H1 (cell line): ENCODE measurements around the gene FAM43B. TPM values are rescaled to one million over a fixed set of nuclear protein-coding genes. Genes with fewer than 3 reads are reported as not detected.

Source experiments
- CTCF ChIA-PET: fragments of 300-600 bp; sonication (Branson Sonifier 250); formaldehyde crosslinking; loops from one replicate; lab custom pipeline; 2021; ENCODE audit not compliant: partially characterized antibody; lab: Charles Lee
- POLR2A ChIA-PET: fragments of 300-600 bp; sonication (Branson Sonifier 250); formaldehyde crosslinking; loops from one replicate; lab custom pipeline; 2021; ENCODE audit warnings: inconsistent platforms; ENCODE audit not compliant: partially characterized antibody; lab: Charles Lee
- DNase-seq, 2 experiments: peaks; one replicate each; pipeline versions ENCODE4 v3.0.0 to v3.0.0-alpha.2; 2010 to 2022; ENCODE audit warnings: low spot score in 2 of 2, low read depth in 1 of 2, mixed read lengths in 1 of 2
- FAIRE-seq: peaks from 2 replicates; lab custom pipeline; 2011; peaks lifted over from hg19 to GRCh38; lab: Jason Lieb, UNC
- H2AFZ ChIP-seq: 2 replicates; pipeline ENCODE4 v1.8.1; 2012; ENCODE audit warnings: low read length, inconsistent platforms
- H2AK5ac ChIP-seq: 2 replicates; pipeline ENCODE4 v1.6.1; 2013; ENCODE audit warnings: low read depth, low read length
- H2BK120ac ChIP-seq: replicated peaks from 2 replicates; pipeline ENCODE3; 2013; ENCODE audit warnings: low read depth, low read length, inconsistent platforms
- H2BK12ac ChIP-seq: 2 replicates; pipeline ENCODE4 v1.6.1; 2013; ENCODE audit warnings: low read depth, low read length
- H2BK15ac ChIP-seq: 2 replicates; pipeline ENCODE4 v1.6.1; 2013; ENCODE audit warnings: low read length
- H2BK20ac ChIP-seq: 2 replicates; pipeline ENCODE4 v1.6.1; 2013; ENCODE audit warnings: low read length
- H2BK5ac ChIP-seq: 2 replicates; pipeline ENCODE4 v1.6.1; 2013; ENCODE audit warnings: low read depth, low read length
- H3K14ac ChIP-seq: 2 replicates; pipeline ENCODE4 v1.6.1; 2013; ENCODE audit warnings: inconsistent platforms; ENCODE audit not compliant: insufficient read length
- H3K18ac ChIP-seq: 2 replicates; pipeline ENCODE4 v1.6.1; 2013; ENCODE audit warnings: low read length; ENCODE audit errors: extremely low read depth
- H3K23ac ChIP-seq: 2 replicates; pipeline ENCODE4 v1.6.1; 2013; ENCODE audit warnings: inconsistent platforms; ENCODE audit not compliant: insufficient read length
- H3K23me2 ChIP-seq: 2 replicates; pipeline ENCODE4 v1.6.1; 2013; ENCODE audit warnings: low read depth, low read length
- H3K27ac ChIP-seq: 2 replicates; pipeline ENCODE4 v1.6.1; 2011; ENCODE audit warnings: low read depth, low read length, inconsistent platforms
- H3K27me3 ChIP-seq, 4 experiments: replicated peaks in 1 of 4; 1 replicate in 1 of 4; 2 replicates in 3 of 4; pipeline versions ENCODE4 v1.6.1 to v1.8.1; 2011 to 2013; ENCODE audit warnings: low read length in 3 of 4, mild to moderate bottlenecking in 3 of 4, inconsistent platforms in 2 of 4, mixed read lengths in 2 of 4, moderate library complexity in 1 of 4; ENCODE audit not compliant: control insufficient read depth in 3 of 4, insufficient read depth in 3 of 4; ENCODE audit errors: extremely low read depth in 1 of 4
- H3K36me3 ChIP-seq, 4 experiments: 2 replicates each; pipeline versions ENCODE4 v1.6.1 to v1.8.1; 2011 to 2013; ENCODE audit warnings: mild to moderate bottlenecking in 4 of 4, low read length in 3 of 4, moderate library complexity in 2 of 4, control low read depth in 1 of 4, inconsistent platforms in 1 of 4; ENCODE audit not compliant: insufficient read depth in 4 of 4, control insufficient read depth in 2 of 4
- H3K4ac ChIP-seq: replicated peaks from 2 replicates; pipeline ENCODE3; 2013; ENCODE audit warnings: low read length, low read depth, mixed read lengths, inconsistent platforms; ENCODE audit not compliant: insufficient read length
- H3K4me1 ChIP-seq, 4 experiments: replicated peaks in 1 of 4; 1 replicate in 1 of 4; 2 replicates in 3 of 4; pipeline versions ENCODE4 v1.6.1 to v1.8.1; 2011 to 2013; ENCODE audit warnings: low read length in 3 of 4, inconsistent platforms in 2 of 4, mixed read lengths in 1 of 4; ENCODE audit not compliant: insufficient read depth in 4 of 4, control insufficient read depth in 3 of 4
- H3K4me2 ChIP-seq, 2 experiments: 2 replicates each; pipeline versions ENCODE4 v1.6.1 to v1.8.1; 2011 to 2013; ENCODE audit warnings: low read depth in 2 of 2, low read length in 2 of 2, control low read depth in 1 of 2, inconsistent platforms in 1 of 2, mild to moderate bottlenecking in 1 of 2; ENCODE audit not compliant: insufficient read depth in 1 of 2
- H3K4me3 ChIP-seq, 4 experiments: fragments of 200-600, 300-600 bp in 1 of 4; sonication (generic), shearing (Covaris generic), sonication (Bioruptor Twin) in 1 of 4; 2 replicates each; pipeline versions ENCODE4 v1.5.1 to v1.8.1; 2011 to 2016; ENCODE audit warnings: low read length in 4 of 4, low read depth in 3 of 4, control low read depth in 2 of 4, inconsistent platforms in 2 of 4, mild to moderate bottlenecking in 2 of 4, mixed read lengths in 1 of 4, moderate library complexity in 1 of 4; ENCODE audit not compliant: insufficient read depth in 2 of 4; ENCODE audit errors: extremely low read depth in 1 of 4
- H3K56ac ChIP-seq: replicated peaks from 2 replicates; pipeline ENCODE3; 2013; ENCODE audit warnings: low read depth, mild to moderate bottlenecking, mixed read lengths, low read length, inconsistent platforms; ENCODE audit not compliant: insufficient read length
- H3K79me1 ChIP-seq: 2 replicates; pipeline ENCODE4 v1.6.1; 2013; ENCODE audit warnings: low read depth, low read length, control low read depth
- H3K79me2 ChIP-seq, 2 experiments: 2 replicates each; pipeline versions ENCODE4 v1.6.1 to v1.8.1; 2012 to 2013; ENCODE audit warnings: low read length in 2 of 2, mild to moderate bottlenecking in 2 of 2, inconsistent platforms in 1 of 2; ENCODE audit not compliant: insufficient read depth in 2 of 2, control insufficient read depth in 1 of 2
- H3K9ac ChIP-seq, 4 experiments: replicated peaks in 1 of 4; 1 replicate in 1 of 4; 2 replicates in 3 of 4; pipeline versions ENCODE4 v1.6.1 to v1.8.1; 2011 to 2013; ENCODE audit warnings: low read depth in 3 of 4, low read length in 3 of 4, control low read depth in 2 of 4, mild to moderate bottlenecking in 2 of 4, moderate library complexity in 2 of 4, inconsistent platforms in 1 of 4; ENCODE audit errors: extremely low read depth in 1 of 4
- H3K9me3 ChIP-seq, 2 experiments: 2 replicates each; pipeline versions ENCODE4 v1.6.1 to v1.8.1; 2012 to 2013; ENCODE audit warnings: mild to moderate bottlenecking in 2 of 2, moderate library complexity in 2 of 2, control low read depth in 1 of 2, inconsistent platforms in 1 of 2, low read depth in 1 of 2, low read length in 1 of 2, mixed read lengths in 1 of 2; ENCODE audit not compliant: insufficient read depth in 2 of 2
- H4K20me1 ChIP-seq, 2 experiments: replicated peaks in 1 of 2; 2 replicates each; pipeline versions ENCODE3 to v1.8.1; 2011 to 2013; ENCODE audit warnings: inconsistent platforms in 2 of 2, low read length in 2 of 2, mild to moderate bottlenecking in 1 of 2; ENCODE audit not compliant: insufficient read depth in 2 of 2, control insufficient read depth in 1 of 2
- H4K5ac ChIP-seq: 2 replicates; pipeline ENCODE4 v1.6.1; 2013; ENCODE audit warnings: low read length, low read depth, mixed read lengths, inconsistent platforms; ENCODE audit not compliant: insufficient read length
- H4K8ac ChIP-seq: 2 replicates; pipeline ENCODE4 v1.8.0; 2013; ENCODE audit warnings: mild to moderate bottlenecking, moderate library complexity, low read length, inconsistent platforms; ENCODE audit not compliant: insufficient read depth; ENCODE audit errors: extremely low read depth
- H4K91ac ChIP-seq: replicated peaks from 2 replicates; pipeline ENCODE3; 2013; ENCODE audit warnings: low read length, mixed read lengths, inconsistent platforms; ENCODE audit not compliant: insufficient read length
- EGR1 ChIP-seq: IDR thresholded peaks from 2 replicates; pipeline ENCODE4 v1.6.1; 2011; ENCODE audit warnings: low read depth, low read length, borderline replicate concordance
- POU5F1 ChIP-seq: IDR thresholded peaks from 2 replicates; pipeline ENCODE4 v1.6.1; 2011; ENCODE audit warnings: low read depth, mild to moderate bottlenecking, low read length, moderate library complexity
- RAD21 ChIP-seq, 2 experiments: IDR thresholded peaks in 1 of 2; conservative IDR thresholded peaks in 1 of 2; 2 replicates each; pipeline ENCODE4 v1.6.1; 2011; ENCODE audit warnings: low read depth in 2 of 2, low read length in 2 of 2, improper control_type of control experiment in 1 of 2, inconsistent platforms in 1 of 2, mild to moderate bottlenecking in 1 of 2, moderate library complexity in 1 of 2
- RXRA ChIP-seq: IDR thresholded peaks from 2 replicates; pipeline ENCODE4 v1.6.1; 2011; ENCODE audit warnings: low read depth, mild to moderate bottlenecking, low read length, moderate library complexity; ENCODE audit not compliant: insufficient read depth
- SIN3A ChIP-seq, 2 experiments: IDR thresholded peaks in 1 of 2; conservative IDR thresholded peaks in 1 of 2; 2 replicates each; pipeline ENCODE4 v1.6.1; 2011 to 2012; ENCODE audit warnings: low read length in 2 of 2, improper control_type of control experiment in 1 of 2, low read depth in 1 of 2, mild to moderate bottlenecking in 1 of 2
- SP1 ChIP-seq: IDR thresholded peaks from 2 replicates; pipeline ENCODE4 v1.6.1; 2011; ENCODE audit warnings: low read depth, low read length
- WGBS, 2 experiments: shearing (Covaris generic) in 1 of 2; methylation state at CpG; one replicate each; pipeline versions ENCODE4 v1.1.6 to v1.1.7; 2013 to 2015; ENCODE audit warnings: low lambda C conversion rate in 2 of 2, mixed read lengths in 2 of 2, inconsistent platforms in 1 of 2, low coverage in 1 of 2, missing lambda C conversion rate in 1 of 2; ENCODE audit not compliant: insufficient replicate concordance in 2 of 2, insufficient coverage in 1 of 2, insufficient read length in 1 of 2; ENCODE audit errors: extremely low coverage in 1 of 2, missing lambda C conversion rate in 1 of 2; 5-methylcytosine and 5-hydroxymethylcytosine counted together
- polyA plus RNA-seq, 7 experiments: library from polyadenylated mRNA; depleted of rRNA in 3 of 7; stranded (reverse) in 5 of 7; unstranded in 2 of 7; fragments of >200 nt in 5 of 7; fragments of 200-250 nt in 2 of 7; gene quantifications; 1 replicate in 5 of 7; 2 replicates in 1 of 7; 4 replicates in 1 of 7; pipeline versions ENCODE4 v1.2.1 to v1.2.3, GENCODE V29; 2011 to 2013; ENCODE audit warnings: missing spikeins in 2 of 7, mixed read lengths in 2 of 7
- total RNA-seq: library from RNA; stranded (reverse); fragmentation: NEBNext Ultra II Directional; extraction: Animal tissue kit (Norgen Biotek cat#: 25700); gene quantifications from 2 replicates; pipeline ENCODE4 v1.2.1, GENCODE V29; 2021
- TF ChIP-seq, protein P1 (sequence below): IDR thresholded peaks from 2 replicates; pipeline ENCODE4 v1.6.1; 2011; ENCODE audit warnings: low read depth, mild to moderate bottlenecking, low read length; ENCODE audit not compliant: insufficient read depth

The FAM43B gene
- total and polyA plus RNA-seq, 2 of the 8 experiments (the other 6 are each of a cell fraction or from before 2014, with no cell fraction given), result 0.88 to 2.2 TPM

DNA sequence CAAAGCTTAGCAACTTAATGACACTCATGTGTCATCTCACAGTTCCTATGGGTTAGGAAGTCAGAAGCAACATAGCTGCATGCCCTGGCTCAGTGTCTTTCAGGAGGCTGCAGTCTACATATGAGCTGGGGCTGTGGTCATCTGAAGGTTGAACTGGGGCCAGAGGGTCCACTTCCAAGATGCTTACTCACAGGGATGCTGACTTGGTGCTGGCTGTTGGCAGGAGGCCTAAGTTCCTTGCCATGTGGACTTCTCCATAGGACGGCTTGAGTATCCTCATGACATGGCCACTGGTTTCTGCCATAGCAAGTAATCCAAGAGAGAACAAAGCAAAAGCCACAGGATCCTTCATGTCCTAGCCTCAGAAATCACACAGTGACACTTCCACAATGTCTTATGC is 12.1 kb upstream of the FAM43B start:
- Histone ChIP-seq H4K91ac (no peak overlapping the region), H2AK5ac (no peak overlapping the region), H3K56ac (no peak overlapping the region), H3K4me2 (no peak overlapping the region), H3K79me2 (no peaks in the 10 kb centered on the region), H2BK120ac (no peak overlapping the region), H2BK5ac (no peak overlapping the region), H3K9me3 (no peaks in the 10 kb centered on the region), H3K4me1 (no peaks in the 10 kb centered on the region), H2BK15ac (no peak overlapping the region), H3K4me3 (no peak overlapping the region), H3K36me3 (no peaks in the 10 kb centered on the region), H3K23me2 (no peaks in the 10 kb centered on the region), H3K4ac (no peak overlapping the region), H3K27ac (no peak overlapping the region), H3K79me1 (no peaks in the 10 kb centered on the region), H3K18ac (no peak overlapping the region), H2AFZ (no peak overlapping the region), H4K8ac (no peak overlapping the region), H4K5ac (no peak overlapping the region), H4K20me1 (no peaks in the 10 kb centered on the region), H3K9ac (no peak overlapping the region), H3K14ac (no peak overlapping the region), H3K27me3 (peaks cover 0 to 2% (median 0%) of the 10 kb centered on the region in 4 experiments; a peak in 3 of 7 replicates), H2BK12ac (no peak overlapping the region), H3K23ac (no peak overlapping the region), H2BK20ac (no peak overlapping the region)
- ChIA-PET CTCF (interaction anchor here (0.8 to 2.1 kb wide), 4 partner anchors 8 to 93 kb away, joined by 3 to 6 read pairs (median 4); partner anchors contain the start of gene PINK1), POLR2A (no interaction called here)
- no peak for FAIRE-seq
- TF ChIP-seq, protein P1, sequence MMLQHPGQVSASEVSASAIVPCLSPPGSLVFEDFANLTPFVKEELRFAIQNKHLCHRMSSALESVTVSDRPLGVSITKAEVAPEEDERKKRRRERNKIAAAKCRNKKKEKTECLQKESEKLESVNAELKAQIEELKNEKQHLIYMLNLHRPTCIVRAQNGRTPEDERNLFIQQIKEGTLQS, result no peak
- TF ChIP-seq POU5F1, result no peak
- TF ChIP-seq RAD21 (IDR thresholded peaks at IDR 0.05 in 1 of 2, conservative IDR thresholded peaks at IDR 0.05 in 1 of 2; ENCODE audit: low read depth in 2 of 2, low read length in 2 of 2), result no peak
- no peak for TF ChIP-seq SP1
- no peak for TF ChIP-seq SIN3A (conservative IDR thresholded peaks at IDR 0.05 in 1 of 2, IDR thresholded peaks at IDR 0.05 in 1 of 2; ENCODE audit: low read depth in 1 of 2, low read length in 2 of 2)
- no peak for TF ChIP-seq EGR1
- TF ChIP-seq RXRA, result no peak
- DNase-seq, result no peak
- WGBS, 2 experiments, result 100% methylated on average over 1 of the region's 1 CpG; no CpG with 5 or more reads in 1 of the 2 experiments
